ENCODE results near the gene AGAP1.

AGAP1 gene

GRCh38 chr2:235789552-235789951, 295.7 kb downstream of the AGAP1 start:
- no peak overlapping the region for H3K4me3 ChIP-seq (ENCODE audit: low read depth, low read length)

- no peak overlapping the region for H3K4me3 ChIP-seq (ENCODE audit: low read depth, low read length)
Observed at GRCh38 chr2:235793163-235793752, 299.4 kb downstream of the AGAP1 start.

DNA sequence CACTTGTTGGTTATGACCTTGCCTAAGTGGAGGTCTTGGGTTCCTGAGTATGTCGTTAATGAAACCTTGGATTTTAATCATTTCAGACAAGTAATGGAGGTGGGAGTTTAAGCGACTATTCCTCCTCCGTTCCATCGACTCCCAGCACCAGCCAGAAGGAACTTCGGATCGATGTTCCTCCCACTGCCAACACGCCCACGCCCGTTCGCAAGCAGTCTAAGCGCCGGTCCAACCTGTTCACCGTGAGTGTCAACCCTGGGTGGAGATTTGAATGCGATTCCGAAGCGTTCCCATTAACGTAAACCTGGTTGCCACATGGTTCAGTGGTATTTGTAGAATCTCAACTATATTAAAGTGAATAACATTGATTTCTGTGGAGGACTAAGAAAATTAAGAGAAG, 305.4 kb downstream of the AGAP1 start:
- no peak overlapping the region for H3K4me3 ChIP-seq (ENCODE audit: low read depth, low read length)

DNA sequence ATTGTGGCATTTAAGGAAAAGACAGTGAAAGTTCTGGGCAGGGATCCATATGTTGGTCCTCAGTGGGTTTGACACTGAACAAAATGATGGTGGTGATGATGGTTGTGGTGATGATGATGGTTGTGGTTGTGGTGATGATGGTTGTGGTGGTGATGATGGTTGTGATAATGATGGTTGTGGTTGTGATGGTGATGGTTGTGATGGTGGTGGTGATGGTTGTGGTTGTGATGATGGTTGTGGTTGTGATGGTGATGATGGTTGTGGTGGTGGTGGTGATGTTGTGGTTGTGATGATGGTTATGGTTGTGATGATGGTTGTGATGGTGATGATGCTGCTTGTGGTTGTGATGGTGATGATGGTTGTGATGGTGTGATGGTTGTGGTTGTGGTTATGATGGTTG, 308.7 kb downstream of the AGAP1 start:
- H3K4me3 ChIP-seq (ENCODE audit: low read depth, low read length): no peak overlapping the region

DNA sequence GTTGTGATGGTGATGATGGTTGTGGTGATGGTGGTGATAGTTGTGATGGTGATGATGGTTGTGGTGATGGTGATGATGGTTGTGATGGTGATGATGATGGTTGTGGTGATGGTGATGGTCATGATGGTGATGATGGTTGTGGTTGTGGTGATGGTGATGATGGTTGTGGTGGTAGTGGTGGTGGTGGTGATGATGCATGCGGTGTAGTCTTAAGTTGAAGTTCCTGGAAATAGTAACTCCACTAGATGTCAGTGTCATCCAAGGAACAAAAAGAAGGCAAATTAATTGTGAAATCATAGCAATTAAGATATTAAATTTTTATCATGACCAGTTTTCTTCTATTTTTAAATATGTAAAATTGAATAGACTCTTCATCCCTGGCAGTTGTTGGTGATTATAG, 309.2 kb downstream of the AGAP1 start:
- no peak overlapping the region for H3K4me3 ChIP-seq (ENCODE audit: low read depth, low read length)

GRCh38 chr2:235804676-235805075, 310.8 kb downstream of the AGAP1 start:
- H3K4me3 ChIP-seq (ENCODE audit: low read depth, low read length): no peak overlapping the region

DNA sequence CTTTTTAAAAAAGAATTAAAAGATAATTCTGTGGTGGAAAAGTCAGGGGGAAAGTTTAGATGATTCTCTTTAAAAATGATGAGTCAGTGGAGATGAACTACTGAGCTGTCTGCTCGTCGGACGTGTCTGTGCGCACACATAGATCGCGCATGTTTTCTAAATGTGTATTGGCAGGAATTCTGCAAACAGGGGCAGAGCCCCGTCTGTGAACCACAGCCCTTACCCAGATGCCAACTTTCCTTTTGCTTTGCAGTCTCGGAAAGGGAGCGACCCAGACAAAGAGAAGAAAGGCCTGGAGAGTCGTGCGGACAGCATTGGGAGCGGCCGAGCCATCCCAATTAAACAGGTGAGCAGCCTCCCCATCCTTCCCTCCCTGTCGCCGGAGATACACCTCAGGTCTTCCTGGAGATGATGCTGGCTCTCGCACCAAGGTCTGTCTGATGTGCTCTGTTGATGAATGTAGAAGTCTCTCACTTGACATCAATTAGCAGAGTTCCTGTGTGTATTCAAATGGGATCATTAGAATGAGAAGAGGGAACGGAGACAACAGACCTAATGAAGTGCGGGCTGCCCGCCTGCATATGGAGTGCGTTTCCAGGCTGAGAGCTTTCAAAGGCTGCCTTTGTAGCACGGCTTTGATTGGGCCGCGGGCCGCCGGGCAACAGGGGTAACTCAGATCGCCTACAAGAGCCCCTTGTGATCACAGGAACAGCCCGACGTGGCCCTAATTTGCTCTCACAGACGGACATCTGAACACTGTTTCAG, 313.3 kb downstream of the AGAP1 start:
- no peak overlapping the region for H3K4me3 ChIP-seq (ENCODE audit: low read depth, low read length)

DNA sequence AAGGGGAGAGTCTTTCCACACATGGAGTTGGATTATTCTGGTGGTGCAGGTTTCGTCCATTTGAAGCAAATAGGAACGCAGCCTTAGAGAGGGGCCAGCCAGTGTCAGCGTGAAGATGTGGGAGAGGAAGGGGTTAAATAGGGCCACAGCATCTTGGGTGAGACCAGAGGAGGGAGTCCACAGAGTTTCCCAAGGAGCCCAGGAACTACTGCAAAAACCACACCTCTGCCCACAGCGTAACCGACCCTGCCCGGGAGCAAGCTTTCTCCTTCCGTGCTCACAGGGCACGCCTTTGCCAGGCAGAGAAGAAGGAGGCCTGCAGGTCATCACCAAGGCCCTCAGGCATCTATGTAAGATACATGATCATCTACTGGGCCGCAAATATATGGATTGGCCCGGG, 314.5 kb downstream of the AGAP1 start:
- H3K4me3 ChIP-seq (ENCODE audit: low read depth, low read length): no peak overlapping the region

GRCh38 chr2:235810252-235810651, 316.4 kb downstream of the AGAP1 start:
- no peak overlapping the region for H3K4me3 ChIP-seq (ENCODE audit: low read depth, low read length)

DNA sequence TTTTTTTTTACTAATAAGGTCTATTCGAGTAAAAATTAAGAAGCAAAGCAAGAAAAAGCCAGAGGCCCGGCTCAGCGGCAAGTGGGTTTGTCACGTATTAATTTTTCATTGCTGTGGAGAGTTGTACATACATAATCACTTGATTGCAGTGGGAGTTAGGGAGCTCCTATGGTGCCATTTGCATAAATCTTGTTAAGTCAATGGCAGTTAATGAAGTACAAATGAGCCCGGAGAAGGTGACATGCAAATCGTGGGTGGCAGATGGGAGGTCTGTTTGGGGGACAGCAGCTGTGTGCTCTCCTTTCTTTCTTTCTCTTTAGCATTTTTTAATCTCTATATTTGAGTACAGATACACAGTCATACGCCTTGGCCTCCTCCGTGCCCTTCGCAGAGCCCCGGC, 317.0 kb downstream of the AGAP1 start:
- no peak overlapping the region for H3K4me3 ChIP-seq (ENCODE audit: low read depth, low read length)

GRCh38 chr2:235811446-235812184, 317.8 kb downstream of the AGAP1 start:
- H3K4me3 ChIP-seq (ENCODE audit: low read depth, low read length): no peak overlapping the region

DNA sequence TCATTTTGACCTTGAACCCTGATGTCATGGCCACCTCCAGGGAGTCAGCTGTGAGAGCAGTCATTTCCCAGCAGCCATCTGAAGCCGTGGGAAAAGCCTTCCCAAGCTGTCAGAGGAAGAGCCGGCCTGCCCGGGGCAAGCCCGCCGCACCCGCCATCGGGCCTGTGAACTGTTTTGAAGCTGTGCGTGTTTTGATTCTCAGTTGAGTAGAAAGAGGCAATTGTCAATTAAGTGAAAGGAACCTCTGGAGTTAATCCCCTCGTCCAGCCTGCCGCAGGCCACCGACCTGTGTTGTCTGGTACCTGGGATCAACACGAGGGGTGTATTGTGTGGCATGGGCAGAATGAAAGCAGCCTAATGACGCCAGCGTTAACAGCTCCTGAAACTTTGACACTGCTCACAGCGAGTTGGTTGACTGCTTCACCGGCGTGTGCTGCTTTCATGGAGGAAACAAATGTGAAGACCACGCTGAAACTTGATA, 318.4 kb downstream of the AGAP1 start:
- no peak overlapping the region for H3K4me3 ChIP-seq (ENCODE audit: low read depth, low read length)

GRCh38 chr2:235813398-235813797, 319.6 kb downstream of the AGAP1 start:
- H3K4me3 ChIP-seq (ENCODE audit: low read depth, low read length): no peak overlapping the region

- no peak overlapping the region for H3K4me3 ChIP-seq (ENCODE audit: low read depth, low read length)
Observed at GRCh38 chr2:235820571-235820970, 326.7 kb downstream of the AGAP1 start.

- no peak overlapping the region for H3K4me3 ChIP-seq (ENCODE audit: low read depth, low read length)
Observed at GRCh38 chr2:235824331-235824730, 330.5 kb downstream of the AGAP1 start.

- H3K4me3 ChIP-seq (ENCODE audit: low read depth, low read length): no peak overlapping the region
Observed at GRCh38 chr2:235825946-235826345, 332.1 kb downstream of the AGAP1 start.

- no peak overlapping the region for H3K4me3 ChIP-seq (ENCODE audit: low read depth, low read length)
Observed at GRCh38 chr2:235826826-235827225, 333.0 kb downstream of the AGAP1 start.

GRCh38 chr2:235827585-235827992, 333.7 kb downstream of the AGAP1 start:
- no peak overlapping the region for H3K4me3 ChIP-seq (ENCODE audit: low read depth, low read length)

DNA sequence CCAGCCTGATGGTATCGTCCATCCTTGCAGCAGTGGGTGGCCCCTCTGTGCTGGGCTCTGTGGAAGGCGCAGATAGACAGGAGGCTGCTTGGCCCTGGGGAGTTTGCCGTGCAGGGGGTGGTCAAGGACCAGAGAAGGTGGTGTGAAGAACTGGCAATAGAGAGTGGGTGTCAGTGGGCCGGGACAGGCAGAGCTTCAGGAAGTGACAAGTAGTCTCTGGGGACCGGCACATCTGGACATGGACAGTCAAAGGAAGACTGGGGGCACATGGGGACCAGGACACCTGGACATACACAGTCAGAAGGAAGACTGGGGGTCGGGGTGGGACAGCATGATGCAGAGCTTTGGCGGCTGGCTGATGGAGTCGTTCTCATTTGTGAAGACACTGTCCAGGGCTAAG, 335.9 kb downstream of the AGAP1 start:
- H3K4me3 ChIP-seq (ENCODE audit: low read depth, low read length): no peak overlapping the region

DNA sequence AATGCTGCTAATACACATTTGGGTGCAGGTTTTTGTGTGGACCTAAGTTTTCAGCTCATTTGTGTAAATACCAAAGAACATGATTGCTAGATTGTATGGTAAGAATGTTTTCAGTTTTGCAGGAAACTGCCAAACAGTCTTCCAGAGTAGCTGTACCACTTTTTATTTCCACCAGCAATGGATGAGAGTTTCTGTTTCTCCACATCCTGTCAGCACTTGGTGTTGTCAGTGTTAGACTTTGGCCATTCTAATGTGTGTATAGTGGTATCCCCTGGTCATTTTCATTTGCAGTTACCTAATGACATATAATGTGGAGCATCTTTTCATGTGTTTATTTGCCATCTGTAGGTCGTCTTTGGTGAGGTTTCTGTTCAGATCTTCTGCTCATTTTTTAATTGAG, 337.9 kb downstream of the AGAP1 start:
- no peak overlapping the region for H3K4me3 ChIP-seq (ENCODE audit: low read depth, low read length)

GRCh38 chr2:235832941-235833340, 339.1 kb downstream of the AGAP1 start:
- no peak overlapping the region for H3K4me3 ChIP-seq (ENCODE audit: low read depth, low read length)

Measured in iPS-11a (cell line).